Osteoblast (primary cell): ENCODE data around the gene RFX8. TPM values are rescaled to one million over a fixed set of nuclear protein-coding genes. Genes with fewer than 3 reads are reported as not detected.

Source experiments
- DNase-seq: peaks from one replicate; pipeline ENCODE4 v3.0.0; 2011; ENCODE audit warnings: low spot score, mixed read lengths; ENCODE audit not compliant: insufficient read length; ENCODE audit errors: missing footprints
- H2AFZ ChIP-seq: 2 replicates; pipeline ENCODE4 v1.6.0; 2011; ENCODE audit warnings: mild to moderate bottlenecking, low read length
- H3K27ac ChIP-seq: 2 replicates; pipeline ENCODE4 v1.5.1; 2011; ENCODE audit warnings: mild to moderate bottlenecking, low read depth, low read length, moderate library complexity
- H3K27me3 ChIP-seq: 2 replicates; pipeline ENCODE4 v1.6.0; 2012; ENCODE audit warnings: mild to moderate bottlenecking, control low read depth, inconsistent platforms, low read length, moderate library complexity; ENCODE audit not compliant: insufficient read depth
- H3K36me3 ChIP-seq: 2 replicates; pipeline ENCODE4 v1.5.1; 2011; ENCODE audit warnings: mild to moderate bottlenecking, low read length, control low read depth, moderate library complexity; ENCODE audit not compliant: insufficient read depth
- H3K4me1 ChIP-seq: 2 replicates; pipeline ENCODE4 v1.5.1; 2011; ENCODE audit warnings: mild to moderate bottlenecking, low read length, control low read depth, moderate library complexity; ENCODE audit not compliant: insufficient read depth
- H3K4me2 ChIP-seq: 2 replicates; pipeline ENCODE4 v1.6.0; 2011; ENCODE audit warnings: mild to moderate bottlenecking, low read length; ENCODE audit not compliant: insufficient read depth
- H3K4me3 ChIP-seq: fragments of 200-600 bp; sonication (generic); 3 replicates; pipeline ENCODE4 v1.5.1; 2012; ENCODE audit warnings: mild to moderate bottlenecking, low read length, inconsistent platforms; ENCODE audit not compliant: insufficient read depth
- H3K79me2 ChIP-seq: 2 replicates; pipeline ENCODE4 v1.6.0; 2012; ENCODE audit warnings: mild to moderate bottlenecking, low read length, control low read depth, inconsistent platforms; ENCODE audit not compliant: insufficient read depth
- H3K9me3 ChIP-seq: 2 replicates; pipeline ENCODE4 v1.5.1; 2011; ENCODE audit warnings: low read depth, low read length, control low read depth
- H4K20me1 ChIP-seq: 2 replicates; pipeline ENCODE4 v1.6.0; 2012; ENCODE audit warnings: mild to moderate bottlenecking, low read length, control low read depth; ENCODE audit not compliant: insufficient read depth
- CTCF ChIP-seq: IDR thresholded peaks from 2 replicates; pipeline ENCODE4 v1.5.1; 2011; ENCODE audit warnings: mild to moderate bottlenecking, low read depth, low read length, moderate library complexity; ENCODE audit errors: extremely low read depth
- total RNA-seq: library from RNA; depleted of rRNA; stranded (reverse); fragments of >200 nt; gene quantifications from 2 replicates; pipeline ENCODE4 v1.2.3, GENCODE V29; 2012

Gene RFX8
- total RNA-seq, 1 donor: 7.6 TPM

- no peak overlapping the region for H3K4me2 ChIP-seq
- H3K27me3 ChIP-seq: no peaks in the 10 kb centered on the region
- H3K4me3 ChIP-seq: no peak overlapping the region
- H2AFZ ChIP-seq: no peak overlapping the region
- H3K27ac ChIP-seq: no peak overlapping the region
- peaks cover 5% of the 10 kb centered on the region for H3K79me2 ChIP-seq
- no peak for TF ChIP-seq CTCF
- no peaks in the 10 kb centered on the region for H3K9me3 ChIP-seq
- no peaks in the 10 kb centered on the region for H4K20me1 ChIP-seq
- H3K36me3 ChIP-seq: peaks cover 8% of the 10 kb centered on the region
- DNase-seq: no peak
- peaks cover 12% of the 10 kb centered on the region for H3K4me1 ChIP-seq
Measured at GRCh38 chr2:101427240-101427639, 47.7 kb downstream of the RFX8 start.

GRCh38 chr2:101426822-101427221, 48.1 kb downstream of the RFX8 start:
- H3K4me1 ChIP-seq: peaks cover 8% of the 10 kb centered on the region
- TF ChIP-seq CTCF: no peak
- peaks cover 5% of the 10 kb centered on the region for H3K79me2 ChIP-seq
- no peak overlapping the region for H3K27ac ChIP-seq
- peaks cover 8% of the 10 kb centered on the region for H3K36me3 ChIP-seq
- no peaks in the 10 kb centered on the region for H3K9me3 ChIP-seq
- DNase-seq: peak; percentile 76
- no peak overlapping the region for H3K4me3 ChIP-seq
- no peak overlapping the region for H3K4me2 ChIP-seq
- no peaks in the 10 kb centered on the region for H4K20me1 ChIP-seq
- no peaks in the 10 kb centered on the region for H3K27me3 ChIP-seq
- no peak overlapping the region for H2AFZ ChIP-seq

DNA sequence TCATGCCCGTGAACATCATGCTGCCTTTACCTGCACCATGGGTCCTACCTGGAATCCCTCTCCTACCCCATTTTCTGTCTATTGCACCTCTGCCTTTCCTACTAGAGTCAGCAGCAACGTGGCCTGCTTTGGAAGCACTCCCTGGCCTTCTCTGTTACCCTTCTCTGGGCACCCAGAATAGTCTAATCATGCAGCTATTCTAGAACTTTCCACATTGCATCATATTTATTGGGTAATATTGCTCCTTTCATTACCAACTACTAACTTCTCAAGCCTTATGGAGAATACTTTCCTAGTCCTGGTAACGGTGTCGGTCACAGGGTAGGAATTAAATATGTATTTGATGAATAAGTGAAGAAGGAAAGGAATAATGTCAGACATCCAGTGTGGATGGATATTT, 54.3 kb downstream of the RFX8 start:
- Histone ChIP-seq H3K27me3 (no peaks in the 10 kb centered on the region), H3K27ac (no peak overlapping the region), H4K20me1 (no peaks in the 10 kb centered on the region), H3K36me3 (peaks cover 7% of the 10 kb centered on the region), H3K9me3 (no peaks in the 10 kb centered on the region), H3K4me1 (no peaks in the 10 kb centered on the region), H3K4me3 (no peak overlapping the region), H2AFZ (no peak overlapping the region), H3K4me2 (no peak overlapping the region), H3K79me2 (no peaks in the 10 kb centered on the region)
- DNase-seq: no peak
- no peak for TF ChIP-seq CTCF

- peak; percentile 83 for DNase-seq
- H3K79me2 ChIP-seq: no peaks in the 10 kb centered on the region
- peak; percentile 83 for TF ChIP-seq CTCF
Measured at GRCh38 chr2:101419096-101419663, 55.7 kb downstream of the RFX8 start.

More at GRCh38 chr2:101419096-101419663, 55.7 kb downstream of the RFX8 start:
- H3K4me2 ChIP-seq: no peak overlapping the region
- H3K36me3 ChIP-seq: peaks cover 9% of the 10 kb centered on the region
- no peak overlapping the region for H3K27ac ChIP-seq
- H3K4me1 ChIP-seq: no peaks in the 10 kb centered on the region
- no peak overlapping the region for H2AFZ ChIP-seq
- no peaks in the 10 kb centered on the region for H4K20me1 ChIP-seq
- H3K9me3 ChIP-seq: no peaks in the 10 kb centered on the region
- H3K4me3 ChIP-seq: no peak overlapping the region
- H3K27me3 ChIP-seq: no peaks in the 10 kb centered on the region
